ENCODE results near the gene TCP11X1. TPM values are rescaled to one million over a fixed set of nuclear protein-coding genes. Genes with fewer than 3 reads are reported as not detected.
"Not testable (repeated sequence)": the region's sequence is repeated elsewhere in the genome, so short reads cannot be mapped to it uniquely, and the experiment has no call there.

The TCP11X1 gene
- not detected in 2 replicates for total RNA-seq (2014; rRNA removed; shearing (Covaris generic))

GRCh38 chrX:102214986-102215385 lies at the start of gene TCP11X1:
Gene TCP11X1, plus strand, starts transcription at chrX:102215301.
- not testable (repeated sequence) for DNase-seq (ENCODE audit: low spot score)

GRCh38 chrX:102185967-102186720 lies 29.0 kb upstream of the TCP11X1 start:
- DNase-seq (ENCODE audit: low spot score), result no peak

- DNase-seq (ENCODE audit: low spot score), result not testable (repeated sequence)
Observed at GRCh38 chrX:102207940-102208339, 7.2 kb upstream of the TCP11X1 start.

- DNase-seq (ENCODE audit: low spot score), result not testable (repeated sequence)
Observed at GRCh38 chrX:102216497-102216896, 1.4 kb downstream of the TCP11X1 start.

- DNase-seq (ENCODE audit: low spot score), result not testable (repeated sequence)
Observed at GRCh38 chrX:102235678-102236077, 20.6 kb downstream of the TCP11X1 start.

- DNase-seq (ENCODE audit: low spot score), result not testable (repeated sequence)
Observed at GRCh38 chrX:102240265-102240664, 25.2 kb downstream of the TCP11X1 start.

GRCh38 chrX:102246893-102247292 lies 31.8 kb downstream of the TCP11X1 start, which contains the start of gene NXF2:
Gene NXF2, plus strand, starts transcription at chrX:102247167. Its CDS starts 59,912 bp downstream, at chrX:102307079.
- DNase-seq (ENCODE audit: low spot score), result not testable (repeated sequence)

- DNase-seq (ENCODE audit: low spot score), result not testable (repeated sequence)
Observed at GRCh38 chrX:102272231-102272630, 57.1 kb downstream of the TCP11X1 start.

Other genes starting within 250 kb of the TCP11X1 start
- not detected in 2 replicates for gene TCEAL2, start 89.6 kb upstream of the TCP11X1 start, total RNA-seq (2014; rRNA removed; shearing (Covaris generic))
- gene TCEAL6, start 72.8 kb upstream of the TCP11X1 start, total RNA-seq (2014; rRNA removed; shearing (Covaris generic)), result not detected in 2 replicates
- not detected in 2 replicates for gene BEX5, start 59.3 kb upstream of the TCP11X1 start, total RNA-seq (2014; rRNA removed; shearing (Covaris generic))
- not detected in 2 replicates for gene NXF2, start 31.9 kb downstream of the TCP11X1 start, total RNA-seq (2014; rRNA removed; shearing (Covaris generic))
- gene NXF2B, start 224.7 kb downstream of the TCP11X1 start, total RNA-seq (2014; rRNA removed; shearing (Covaris generic)), result not detected in 2 replicates